GM12891 (cell line): ENCODE results near the gene B3GNT8.

ENCODE experiments used
- PAX5 ChIP-seq: IDR thresholded peaks from 2 replicates; pipeline ENCODE4 v1.6.1; 2011; ENCODE audit warnings: low read length, moderate library complexity, mild to moderate bottlenecking; ENCODE audit not compliant: insufficient read depth, severe bottlenecking
- POLR2A ChIP-seq: IDR thresholded peaks from 2 replicates; pipeline ENCODE4 v1.6.1; 2011; ENCODE audit warnings: low read depth, low read length, control low read depth
- POLR2AphosphoS5 ChIP-seq: IDR thresholded peaks from 2 replicates; pipeline ENCODE4 v1.6.1; 2011; ENCODE audit warnings: low read depth, low read length, control low read depth
- POU2F2 ChIP-seq: IDR thresholded peaks from 2 replicates; pipeline ENCODE4 v1.6.1; 2011; ENCODE audit warnings: low read depth, mild to moderate bottlenecking, control low read depth, low read length, moderate library complexity
- SPI1 ChIP-seq: IDR thresholded peaks from 2 replicates; pipeline ENCODE4 v1.6.1; 2011; ENCODE audit warnings: low read depth, low read length, control low read depth
- TAF1 ChIP-seq: IDR thresholded peaks from 2 replicates; pipeline ENCODE4 v1.6.1; 2011; ENCODE audit warnings: low read depth, low read length, control low read depth

- TF ChIP-seq POLR2AphosphoS5 (no peak), PAX5 (no peak), POLR2A (no peak), SPI1 (no peak), TAF1 (no peak), POU2F2 (no peak)
Observed at GRCh38 chr19:41426952-41427646, at the start of gene B3GNT8.
